Keratinocyte (primary cell): ENCODE data around the gene NOS1.

Source experiments
- EZH2 ChIP-seq: IDR thresholded peaks from one replicate; pipeline ENCODE4 v1.6.1; 2012; ENCODE audit warnings: inconsistent platforms, mild to moderate bottlenecking, low read length, moderate library complexity
- TF ChIP-seq, protein P1 (sequence below), 3 experiments: IDR thresholded peaks in 1 of 3; conservative IDR thresholded peaks in 1 of 3; optimal IDR thresholded peaks in 1 of 3; 2 replicates in 2 of 3; 3 replicates in 1 of 3; pipeline versions ENCODE3 to v1.5.1; 2011; ENCODE audit warnings: low read length in 3 of 3, mild to moderate bottlenecking in 3 of 3, moderate library complexity in 2 of 3, control low read depth in 1 of 3, inconsistent platforms in 1 of 3; ENCODE audit not compliant: insufficient read depth in 2 of 3; ENCODE audit errors: extremely low read depth in 1 of 3

DNA sequence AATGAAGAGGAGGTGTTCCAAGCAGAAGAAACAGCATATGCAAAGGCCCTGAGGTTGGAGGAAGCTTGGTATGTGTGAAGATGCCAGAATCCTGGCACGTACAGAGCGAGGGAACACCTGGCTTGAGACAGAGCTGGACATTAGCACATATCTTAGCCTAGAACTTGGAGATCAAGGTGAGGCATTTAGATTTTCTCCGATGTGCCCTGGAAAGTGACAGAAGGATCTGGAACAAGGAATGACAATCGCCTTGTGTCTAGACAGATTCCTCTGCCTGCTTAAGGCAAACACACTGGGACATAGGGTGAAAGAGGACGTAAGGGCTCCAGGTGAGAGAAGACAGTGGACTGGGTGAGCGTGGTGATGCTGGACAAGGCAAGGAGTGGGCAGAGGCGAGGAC lies 32.2 kb upstream of the NOS1 start:
- no peak for TF ChIP-seq EZH2
- TF ChIP-seq, protein P1, sequence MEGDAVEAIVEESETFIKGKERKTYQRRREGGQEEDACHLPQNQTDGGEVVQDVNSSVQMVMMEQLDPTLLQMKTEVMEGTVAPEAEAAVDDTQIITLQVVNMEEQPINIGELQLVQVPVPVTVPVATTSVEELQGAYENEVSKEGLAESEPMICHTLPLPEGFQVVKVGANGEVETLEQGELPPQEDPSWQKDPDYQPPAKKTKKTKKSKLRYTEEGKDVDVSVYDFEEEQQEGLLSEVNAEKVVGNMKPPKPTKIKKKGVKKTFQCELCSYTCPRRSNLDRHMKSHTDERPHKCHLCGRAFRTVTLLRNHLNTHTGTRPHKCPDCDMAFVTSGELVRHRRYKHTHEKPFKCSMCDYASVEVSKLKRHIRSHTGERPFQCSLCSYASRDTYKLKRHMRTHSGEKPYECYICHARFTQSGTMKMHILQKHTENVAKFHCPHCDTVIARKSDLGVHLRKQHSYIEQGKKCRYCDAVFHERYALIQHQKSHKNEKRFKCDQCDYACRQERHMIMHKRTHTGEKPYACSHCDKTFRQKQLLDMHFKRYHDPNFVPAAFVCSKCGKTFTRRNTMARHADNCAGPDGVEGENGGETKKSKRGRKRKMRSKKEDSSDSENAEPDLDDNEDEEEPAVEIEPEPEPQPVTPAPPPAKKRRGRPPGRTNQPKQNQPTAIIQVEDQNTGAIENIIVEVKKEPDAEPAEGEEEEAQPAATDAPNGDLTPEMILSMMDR (optimal IDR thresholded peaks at IDR 0.05 in 1 of 3, IDR thresholded peaks at IDR 0.05 in 1 of 3, conservative IDR thresholded peaks at IDR 0.05 in 1 of 3; ENCODE audit: extremely low read depth in 1 of 3, insufficient read depth in 2 of 3, low read length in 3 of 3): no peak
